GM06990 (cell line): ENCODE measurements around the gene BRWD1.

ENCODE experiments used
- DNase-seq: peaks from one replicate; pipeline ENCODE4 v3.0.0-alpha.2; 2011; ENCODE audit not compliant: insufficient read length; ENCODE audit errors: extremely low read depth
- H3K27me3 ChIP-seq: replicated peaks from 2 replicates; pipeline ENCODE4 v1.6.0; 2011; ENCODE audit warnings: low read length; ENCODE audit not compliant: control insufficient read depth, insufficient read depth
- H3K36me3 ChIP-seq: 2 replicates; pipeline ENCODE4 v1.5.1; 2011; ENCODE audit warnings: low read length; ENCODE audit not compliant: control insufficient read depth, insufficient read depth
- H3K4me3 ChIP-seq: replicated peaks from 2 replicates; pipeline ENCODE4 v1.5.1; 2011; ENCODE audit warnings: low read depth, mild to moderate bottlenecking, control low read depth, low read length
- CTCF ChIP-seq: IDR thresholded peaks from 2 replicates; pipeline ENCODE4 v1.5.1; 2011; ENCODE audit warnings: low read length, control low read depth, mild to moderate bottlenecking, inconsistent platforms; ENCODE audit not compliant: insufficient read depth, poor library complexity, severe bottlenecking

BRWD1 gene

GRCh38 chr21:39218082-39218409 lies 95.4 kb downstream of the BRWD1 start:
- no peak overlapping the region for H3K4me3 ChIP-seq
- no peak for DNase-seq
- H3K36me3 ChIP-seq: no peaks in the 10 kb centered on the region; the same call in 1 of the 2 replicates
- no peak for TF ChIP-seq CTCF
- H3K27me3 ChIP-seq: no peaks in the 10 kb centered on the region

- H3K36me3 ChIP-seq: no peaks in the 10 kb centered on the region; the same call in 1 of the 2 replicates
Measured at GRCh38 chr21:39217356-39218081, 95.9 kb downstream of the BRWD1 start.

GRCh38 chr21:39216290-39216689 lies 97.1 kb downstream of the BRWD1 start:
- no peaks in the 10 kb centered on the region for H3K27me3 ChIP-seq
- no peak for DNase-seq
- H3K4me3 ChIP-seq: no peak overlapping the region
- no peak for TF ChIP-seq CTCF
- peaks cover 1% of the 10 kb centered on the region; the same call in 1 of the 2 replicates for H3K36me3 ChIP-seq

More at GRCh38 chr21:39217356-39218081, 95.9 kb downstream of the BRWD1 start:
- DNase-seq: no peak
- no peaks in the 10 kb centered on the region for H3K27me3 ChIP-seq
- no peak for TF ChIP-seq CTCF
- no peak overlapping the region for H3K4me3 ChIP-seq

GRCh38 chr21:39215078-39215477 lies 98.4 kb downstream of the BRWD1 start:
- DNase-seq: no peak
- Histone ChIP-seq H3K36me3 (peaks cover 2% of the 10 kb centered on the region; the same call in 1 of the 2 replicates), H3K4me3 (no peak overlapping the region), H3K27me3 (no peaks in the 10 kb centered on the region)
- TF ChIP-seq CTCF: no peak

- no peak for DNase-seq
- no peak overlapping the region for H3K4me3 ChIP-seq
- no peaks in the 10 kb centered on the region for H3K27me3 ChIP-seq
- TF ChIP-seq CTCF: no peak
- H3K36me3 ChIP-seq: peaks cover 4% of the 10 kb centered on the region
Measured at GRCh38 chr21:39209334-39209688, 104.1 kb downstream of the BRWD1 start.
